ENCODE measurements around the gene TMEM179. TPM values are rescaled to one million over a fixed set of nuclear protein-coding genes. Genes with fewer than 3 reads are reported as not detected.

The TMEM179 gene
- total and polyA plus RNA-seq, 2 of the 8 experiments (the other 6 are each of a cell fraction or from before 2014, with no cell fraction given): 2.9 to 4.0 TPM

DNA sequence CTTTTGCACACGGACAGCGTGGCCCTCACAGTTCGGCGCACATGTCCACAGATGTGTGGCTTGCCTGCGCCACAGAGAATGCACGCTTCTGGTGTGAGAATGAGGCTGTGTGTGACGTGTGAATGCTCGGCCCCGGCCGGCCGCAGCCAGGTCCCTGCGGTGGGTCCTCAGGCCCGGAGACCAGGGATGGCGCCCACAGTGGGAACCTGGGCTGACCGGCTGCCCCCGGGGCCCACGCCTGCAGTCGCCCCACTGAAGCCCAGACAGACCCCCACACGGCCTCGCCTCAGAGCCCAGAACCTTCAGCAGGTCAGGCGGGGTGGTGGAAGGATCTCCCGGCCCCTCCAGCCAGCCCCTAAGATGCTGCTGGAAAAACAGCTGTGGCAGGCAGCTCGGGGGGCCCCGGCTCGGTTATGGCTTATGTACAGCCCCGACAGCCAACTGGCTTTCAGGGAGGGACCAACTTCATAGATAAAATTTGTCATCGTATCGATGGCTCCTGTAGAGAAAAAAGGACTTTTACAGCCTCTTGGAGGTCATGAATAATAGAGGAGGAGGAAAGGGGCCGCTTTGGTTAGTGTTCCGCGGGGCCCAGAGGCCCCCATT lies 29.5 kb downstream of the TMEM179 start (continued):
- TF ChIP-seq CHD2 (IDR thresholded peaks at IDR 0.05; ENCODE audit: low read length): no peak

Data from H1 (cell line).